Tibial artery (tissue), 4 donors: ENCODE measurements around the gene FAM83D.
"Not testable (repeated sequence)": the region's sequence is repeated elsewhere in the genome, so short reads cannot be mapped to it uniquely, and the experiment has no call there.

ENCODE experiments used
- DNase-seq, 2 donors: peaks; one replicate each; pipeline ENCODE4 v3.0.0-alpha.2; 2019
- H3K27ac ChIP-seq, 2 donors: fragments of 200-600 bp; sonication (generic) in 1 of 2; 1 replicate in 1 of 2; 2 replicates in 1 of 2; pipeline ENCODE4 v1.5.1; 2018 to 2019; ENCODE audit warnings: mild to moderate bottlenecking in 1 of 2
- H3K27me3 ChIP-seq, 2 donors: fragments of 200-600 bp; sonication (generic) in 1 of 2; one replicate each; pipeline versions ENCODE4 v1.5.1 to v1.6.0; 2016 to 2019
- H3K36me3 ChIP-seq, 3 donors: fragments of 200-600 bp; sonication (generic) in 2 of 3; one replicate each; pipeline ENCODE4 v1.5.1; 2016 to 2019; ENCODE audit warnings: mild to moderate bottlenecking in 2 of 3
- H3K4me1 ChIP-seq, 4 donors: fragments of 200-600 bp; sonication (generic) in 2 of 4; 1 replicate in 3 of 4; 2 replicates in 1 of 4; pipeline ENCODE4 v1.5.1; 2016 to 2019
- H3K4me3 ChIP-seq, 2 donors: fragments of 200-600 bp; sonication (generic) in 1 of 2; 1 replicate in 1 of 2; 2 replicates in 1 of 2; pipeline ENCODE4 v1.5.1; 2018 to 2019; ENCODE audit warnings: mild to moderate bottlenecking in 2 of 2
- H3K9me3 ChIP-seq, 3 donors: fragments of 200-600 bp; sonication (generic) in 1 of 3; one replicate each; pipeline ENCODE4 v1.5.1; 2016 to 2019
- CTCF ChIP-seq, 2 experiments: fragments of 200-600 bp in 1 of 2; fragments of 450-650 bp in 1 of 2; IDR thresholded peaks; one replicate each; pipeline ENCODE4 v1.5.1; 2017 to 2019; ENCODE audit warnings: antibody characterized with exemption in 2 of 2, mild to moderate bottlenecking in 1 of 2, moderate library complexity in 1 of 2
- intact Hi-C: fragments of 100-400 bp; cut with DNase I; formaldehyde crosslinking; loops from one replicate; pipeline ENCODE4 v1.15.0; 2023; ENCODE audit warnings: low total_unique reads

FAM83D gene

GRCh38 chr20:38952153-38952552 lies 25.9 kb downstream of the FAM83D start:
- no peak for DNase-seq
- no peak overlapping the region for H3K27ac ChIP-seq
- no peaks in the 10 kb centered on the region for H3K4me1 ChIP-seq
- no peaks in the 10 kb centered on the region for H3K27me3 ChIP-seq
- H3K4me3 ChIP-seq: no peak overlapping the region
- no peaks in the 10 kb centered on the region for H3K9me3 ChIP-seq
- intact Hi-C loops: no loop called here
- TF ChIP-seq CTCF (IDR thresholded peaks at IDR 0.05): no peak
- no peaks in the 10 kb centered on the region for H3K36me3 ChIP-seq

- H3K4me1 ChIP-seq: no peaks in the 10 kb centered on the region
Measured at GRCh38 chr20:38953630-38954340, 27.6 kb downstream of the FAM83D start.

DNA sequence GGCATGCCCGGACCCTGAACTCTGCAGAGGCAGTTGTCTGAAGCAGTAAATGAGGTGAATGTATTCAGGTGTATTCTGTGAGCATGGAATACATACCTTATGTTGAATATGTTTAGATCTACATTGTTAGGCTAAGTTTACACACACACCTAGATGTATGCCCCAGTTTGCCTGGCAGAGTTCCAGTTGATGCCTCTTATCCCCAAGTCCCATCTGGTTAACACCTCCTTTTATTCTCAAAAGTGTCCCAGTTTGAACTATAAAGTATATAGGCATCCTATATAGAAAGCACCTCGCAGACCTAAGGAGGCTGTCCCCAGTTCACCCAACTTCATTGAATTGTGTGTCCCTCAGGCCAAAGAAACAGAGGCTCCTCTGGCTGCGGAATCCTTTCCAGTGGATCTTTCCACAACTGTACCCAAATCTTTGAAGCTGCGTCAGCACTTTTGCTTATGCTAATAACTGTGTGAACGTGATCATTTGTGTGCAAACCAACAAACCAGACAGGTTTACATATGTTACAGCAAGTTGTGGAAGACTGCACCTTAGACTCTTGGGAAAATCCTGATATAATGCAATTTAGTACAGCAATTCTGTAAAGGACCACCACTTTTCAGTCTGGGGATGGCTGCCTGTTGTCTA lies 31.1 kb downstream of the FAM83D start:
- no peaks in the 10 kb centered on the region for H3K27me3 ChIP-seq
- no peak for DNase-seq
- intact Hi-C loops: no loop called here
- TF ChIP-seq CTCF (IDR thresholded peaks at IDR 0.05): no peak
- H3K4me1 ChIP-seq: peaks cover 0 to 5% (median 0%) of the 10 kb centered on the region in 4 donors
- no peaks in the 10 kb centered on the region for H3K36me3 ChIP-seq
- H3K27ac ChIP-seq: no peak overlapping the region
- no peaks in the 10 kb centered on the region for H3K9me3 ChIP-seq
- H3K4me3 ChIP-seq: no peak overlapping the region

More at GRCh38 chr20:38953630-38954340, 27.6 kb downstream of the FAM83D start:
- H3K36me3 ChIP-seq: no peaks in the 10 kb centered on the region
- no peak for DNase-seq
- TF ChIP-seq CTCF (IDR thresholded peaks at IDR 0.05): no peak
- no peak overlapping the region for H3K27ac ChIP-seq
- intact Hi-C loops: no loop called here
- H3K4me3 ChIP-seq: no peak overlapping the region
- H3K27me3 ChIP-seq: no peaks in the 10 kb centered on the region
- H3K9me3 ChIP-seq: no peaks in the 10 kb centered on the region

DNA sequence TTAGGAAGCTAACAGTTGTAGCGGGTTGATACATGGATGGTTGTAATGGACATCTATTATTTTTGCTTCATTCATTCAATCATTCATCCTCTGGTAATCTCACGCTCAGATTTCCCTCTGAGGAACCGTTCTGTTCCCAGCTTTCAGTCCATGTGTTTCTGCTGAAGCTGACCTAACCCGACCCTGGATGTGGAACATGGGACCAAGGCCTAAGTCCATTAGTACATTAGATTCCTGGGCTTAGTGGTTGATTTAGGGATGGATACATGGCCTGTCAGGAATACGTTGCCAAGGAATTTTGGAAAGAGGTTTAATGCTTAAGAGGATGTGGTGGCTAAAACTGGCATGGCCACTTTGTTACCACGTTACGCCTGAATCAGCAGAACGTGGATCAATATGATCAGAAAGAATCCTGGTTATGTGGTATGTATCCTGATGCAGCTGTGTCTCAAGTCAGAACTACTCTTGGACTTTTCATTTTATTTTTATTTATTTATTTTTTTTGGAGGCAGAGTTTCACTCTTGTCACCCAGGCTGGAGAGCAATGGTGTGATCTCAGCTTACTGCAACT lies 31.8 kb downstream of the FAM83D start:
- intact Hi-C loops: no loop called here
- Histone ChIP-seq H3K36me3 (no peaks in the 10 kb centered on the region), H3K4me3 (no peak overlapping the region), H3K9me3 (no peaks in the 10 kb centered on the region), H3K27ac (no peak overlapping the region), H3K27me3 (no peaks in the 10 kb centered on the region), H3K4me1 (peaks cover 0 to 9% (median 4%) of the 10 kb centered on the region in 4 donors)
- no peak for TF ChIP-seq CTCF (IDR thresholded peaks at IDR 0.05)
- DNase-seq: no peak

DNA sequence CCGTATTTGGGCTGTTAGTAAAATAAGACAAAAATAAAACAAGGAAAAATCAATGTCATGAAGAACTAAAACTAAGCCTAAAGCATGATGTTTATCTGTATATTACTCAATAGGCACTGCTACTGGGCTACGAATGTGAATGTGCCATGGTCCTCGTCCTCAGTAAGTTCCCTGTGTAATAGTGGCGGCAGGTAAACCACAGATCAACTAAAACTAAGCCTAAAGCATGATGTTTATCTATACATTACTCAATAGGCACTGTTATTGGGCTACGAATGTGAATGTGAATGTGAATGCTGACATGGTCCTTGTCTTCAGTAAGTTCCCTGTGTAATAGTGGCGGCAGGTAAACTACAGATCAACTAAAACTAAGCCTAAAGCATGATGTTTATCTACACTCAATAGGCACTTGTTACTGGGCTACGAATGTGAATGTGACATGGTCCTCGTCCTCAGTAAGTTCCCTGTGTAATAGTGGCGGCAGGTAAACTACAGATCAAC lies 34.0 kb downstream of the FAM83D start:
- not testable (repeated sequence) for H3K27ac ChIP-seq, H3K9me3 ChIP-seq, H3K36me3 ChIP-seq, H3K4me3 ChIP-seq, DNase-seq, H3K27me3 ChIP-seq
- intact Hi-C loops: loop anchor here (5.0 kb wide), 1 partner anchor 33 kb away; the partner anchor contains the start of gene FAM83D
- H3K4me1 ChIP-seq: peaks cover 0 to 16% (median 9%) of the 10 kb centered on the region in 4 donors
